PC-9 (cell line): Measurements from ENCODE around the gene TAMM41. TPM values are rescaled to one million over a fixed set of nuclear protein-coding genes. Genes with fewer than 3 reads are reported as not detected.

Experiments
- BruUV-seq: library from RNA; stranded (reverse); fragments of 400-500 nt; replicated peaks from 2 replicates; lab custom pipeline; 2021; lab: Mats Ljungman, UMichigan
- CTCF ChIA-PET: fragments of 300-600 bp; sonication (Branson Sonifier 250); formaldehyde crosslinking; loops from one replicate; lab custom pipeline; 2022; ENCODE audit warnings: antibody characterized with exemption; lab: Charles Lee
- POLR2A ChIA-PET: fragments of 300-600 bp; sonication (Branson Sonifier 250); formaldehyde crosslinking; loops from one replicate; lab custom pipeline; 2022; ENCODE audit warnings: antibody characterized with exemption; ENCODE audit not compliant: unreplicated experiment; lab: Charles Lee
- DNase-seq, 2 experiments: peaks; one replicate each; pipeline versions ENCODE4 v3.0.0 to v3.0.0-alpha.2; 2015 to 2022; ENCODE audit warnings: mixed read lengths in 1 of 2
- H2AFZ ChIP-seq: fragments of 200-600 bp; sonication (generic); 2 replicates; pipeline ENCODE4 v1.8.1; 2017; ENCODE audit warnings: antibody characterized with exemption
- H3F3A ChIP-seq: fragments of 200-600 bp; sonication (generic); 2 replicates; pipeline ENCODE4 v1.8.1; 2017; ENCODE audit warnings: antibody characterized with exemption, mild to moderate bottlenecking, low read depth; ENCODE audit not compliant: insufficient read depth
- H3K27ac ChIP-seq: fragments of 200-600 bp; sonication (generic); 2 replicates; pipeline ENCODE4 v1.6.1; 2016; ENCODE audit warnings: mixed run types
- H3K27me3 ChIP-seq: fragments of 200-600 bp; sonication (generic); 2 replicates; pipeline ENCODE4 v1.6.1; 2016; ENCODE audit warnings: low read depth, mixed run types; ENCODE audit not compliant: insufficient read depth
- H3K36me3 ChIP-seq: fragments of 200-600 bp; sonication (generic); 2 replicates; pipeline ENCODE4 v1.6.1; 2016; ENCODE audit warnings: low read depth, mixed run types
- H3K4me1 ChIP-seq: fragments of 200-600 bp; sonication (generic); replicated peaks from 2 replicates; pipeline ENCODE4 v1.6.1; 2016; ENCODE audit warnings: mixed run types; ENCODE audit not compliant: insufficient read depth
- H3K4me2 ChIP-seq: fragments of 200-600 bp; sonication (generic); 2 replicates; pipeline ENCODE4 v1.6.1; 2017; ENCODE audit warnings: mixed run types
- H3K4me3 ChIP-seq: fragments of 200-600 bp; sonication (generic); 2 replicates; pipeline ENCODE4 v1.6.1; 2016; ENCODE audit warnings: mixed run types
- H3K79me2 ChIP-seq: fragments of 200-600 bp; sonication (generic); 2 replicates; pipeline ENCODE4 v1.6.1; 2017; ENCODE audit warnings: low read depth, mixed run types
- H3K9me2 ChIP-seq: fragments of 200-600 bp; sonication (generic); 2 replicates; pipeline ENCODE4 v1.8.1; 2017; ENCODE audit warnings: mild to moderate bottlenecking; ENCODE audit not compliant: insufficient read depth
- H3K9me3 ChIP-seq: fragments of 200-600 bp; sonication (generic); 2 replicates; pipeline ENCODE4 v1.8.1; 2016; ENCODE audit warnings: low read depth; ENCODE audit not compliant: insufficient read depth
- H4K20me1 ChIP-seq: fragments of 200-600 bp; sonication (generic); 2 replicates; pipeline ENCODE4 v1.8.1; 2017; ENCODE audit not compliant: insufficient read depth
- CTCF ChIP-seq: fragments of 200-600 bp; sonication (generic); conservative IDR thresholded peaks from 2 replicates; pipeline ENCODE4 v1.6.1; 2017; ENCODE audit warnings: mixed run types, antibody characterized with exemption, mild to moderate bottlenecking, moderate library complexity
- EZH2 ChIP-seq: fragments of 200-600 bp; sonication (generic); IDR thresholded peaks from 2 replicates; pipeline ENCODE4 v1.8.0; 2017; ENCODE audit warnings: antibody characterized with exemption, low read depth
- intact Hi-C: fragments of 100-400 bp; cut with micrococcal nuclease; formaldehyde crosslinking; loops from one replicate; pipeline ENCODE4 v1.10.0; 2022; ENCODE audit not compliant: unreplicated experiment
- total RNA-seq: library from RNA; stranded (reverse); gene quantifications from 2 replicates; pipeline ENCODE4 v1.2.3, GENCODE V29; 2021

The TAMM41 gene
- total RNA-seq, 1 experiment from 2014 or later = 25.3 TPM

DNA sequence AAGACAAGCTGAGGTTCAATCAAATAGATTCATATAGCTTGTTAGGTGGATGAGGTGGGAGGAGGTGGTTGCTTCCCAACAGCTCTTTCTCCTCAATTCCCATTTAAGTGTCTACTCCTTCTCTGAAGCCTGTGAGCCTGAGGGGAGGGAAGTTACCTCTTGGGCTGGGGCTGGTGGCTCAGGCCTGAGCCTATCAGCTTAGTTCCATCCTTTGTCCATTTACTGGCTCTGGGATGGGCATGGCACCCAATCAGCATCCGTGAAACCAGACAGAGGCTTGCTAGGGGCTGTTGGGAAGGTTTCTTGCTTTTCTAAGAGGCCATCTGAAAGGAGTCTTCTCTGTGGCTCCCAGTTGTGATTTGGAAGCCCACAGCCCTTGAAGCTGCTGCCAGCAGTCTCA is 57.3 kb downstream of the TAMM41 start:
- Histone ChIP-seq H2AFZ (no peak overlapping the region), H3K9me2 (no peaks in the 10 kb centered on the region), H3F3A (no peaks in the 10 kb centered on the region; the same call in none of the 2 replicates), H3K36me3 (peaks cover 28% of the 10 kb centered on the region), H3K4me3 (no peak overlapping the region), H3K27ac (no peak overlapping the region), H3K4me2 (no peak overlapping the region), H4K20me1 (no peaks in the 10 kb centered on the region), H3K27me3 (no peaks in the 10 kb centered on the region), H3K4me1 (no peaks in the 10 kb centered on the region), H3K9me3 (no peaks in the 10 kb centered on the region), H3K79me2 (no peaks in the 10 kb centered on the region)
- TF ChIP-seq EZH2 (no peak), CTCF (no peak)
- no peak for DNase-seq
- POLR2A ChIA-PET = no interaction called here
- CTCF ChIA-PET = no interaction called here
- intact Hi-C loops = no loop called here
- no TSS peak for BruUV-seq

DNA sequence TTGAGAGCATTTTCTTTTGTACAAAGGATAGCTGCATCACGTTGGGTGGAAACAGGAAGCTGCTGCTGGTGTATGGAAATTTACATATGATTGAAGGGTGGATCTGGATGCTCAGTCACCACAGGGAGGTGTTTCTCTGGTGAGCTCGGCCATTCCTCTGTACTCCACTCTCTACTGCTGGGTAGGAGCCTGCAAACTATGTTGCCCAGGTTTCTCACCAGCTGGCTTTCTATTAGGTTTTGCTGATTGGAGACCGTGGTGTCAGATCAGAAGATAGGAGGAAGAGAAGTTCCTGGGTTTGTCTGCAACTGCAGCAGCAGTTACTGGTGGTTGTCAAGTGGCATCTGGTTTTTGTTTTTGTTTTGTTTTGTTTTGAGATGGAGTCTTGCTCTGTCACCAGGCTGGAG is 61.7 kb downstream of the TAMM41 start:
- no peak for DNase-seq
- Histone ChIP-seq H3F3A (no peaks in the 10 kb centered on the region; the same call in 1 of the 2 replicates), H4K20me1 (no peaks in the 10 kb centered on the region), H3K27me3 (no peaks in the 10 kb centered on the region), H3K79me2 (no peaks in the 10 kb centered on the region), H3K4me1 (no peaks in the 10 kb centered on the region), H3K4me3 (no peak overlapping the region), H3K4me2 (no peak overlapping the region), H3K36me3 (peaks cover 22% of the 10 kb centered on the region), H3K9me3 (no peaks in the 10 kb centered on the region), H2AFZ (no peak overlapping the region), H3K27ac (no peak overlapping the region), H3K9me2 (no peaks in the 10 kb centered on the region)
- TF ChIP-seq EZH2 (no peak), CTCF (no peak)
- ChIA-PET CTCF (no interaction called here), POLR2A (interaction anchor here (0.6 kb wide), 1 partner anchor 20 kb away, joined by 4 read pairs; no protein-coding TSS in a partner anchor)
- BruUV-seq = no TSS peak
- intact Hi-C loops = no loop called here

GRCh38 chr3:11780341-11780740 is 66.3 kb downstream of the TAMM41 start:
- no peaks in the 10 kb centered on the region for H3K9me3 ChIP-seq
- CTCF ChIA-PET = no interaction called here
- H3K4me3 ChIP-seq = no peak overlapping the region
- H3K27me3 ChIP-seq = no peaks in the 10 kb centered on the region
- H3F3A ChIP-seq = peaks cover 4% of the 10 kb centered on the region; the same call in 1 of the 2 replicates
- POLR2A ChIA-PET = no interaction called here
- H3K27ac ChIP-seq = no peak overlapping the region
- H2AFZ ChIP-seq = no peak overlapping the region
- no peaks in the 10 kb centered on the region for H4K20me1 ChIP-seq
- no peak overlapping the region for H3K4me2 ChIP-seq
- TF ChIP-seq CTCF (no peak), EZH2 (no peak)
- no peaks in the 10 kb centered on the region for H3K4me1 ChIP-seq
- no TSS peak for BruUV-seq
- no peaks in the 10 kb centered on the region for H3K79me2 ChIP-seq
- intact Hi-C loops = no loop called here
- no peaks in the 10 kb centered on the region for H3K36me3 ChIP-seq
- H3K9me2 ChIP-seq = no peaks in the 10 kb centered on the region
- DNase-seq = no peak
